HCT116 (cell line): ENCODE results near the gene EIPR1.

Source experiments
- EZH2phosphoT487 ChIP-seq: fragments of 200-600 bp; IDR thresholded peaks from 2 replicates; pipeline ENCODE4 v1.6.1; 2018; ENCODE audit warnings: antibody characterized with exemption, borderline replicate concordance
- POLR2A ChIP-seq: IDR thresholded peaks from 2 replicates; pipeline ENCODE4 v1.7.0; 2011; ENCODE audit warnings: borderline replicate concordance; ENCODE audit not compliant: insufficient read depth, insufficient read length; ENCODE audit errors: extremely low read depth
- TF ChIP-seq, protein P1 (sequence below): IDR thresholded peaks from 2 replicates; pipeline ENCODE4 v1.6.1; 2012
- TF ChIP-seq, protein P2 (sequence below), 3 experiments: fragments of 200-600 bp in 1 of 3; sonication (generic) in 1 of 3; IDR thresholded peaks in 2 of 3; conservative IDR thresholded peaks in 1 of 3; 2 replicates each; pipeline ENCODE4 v1.5.1; 2012 to 2017; ENCODE audit warnings: low read depth in 2 of 3, low read length in 2 of 3, antibody characterized with exemption in 1 of 3, borderline replicate concordance in 1 of 3, control low read depth in 1 of 3, mild to moderate bottlenecking in 1 of 3, mixed read lengths in 1 of 3, mixed run types in 1 of 3, moderate library complexity in 1 of 3; ENCODE audit not compliant: insufficient read depth in 1 of 3

DNA sequence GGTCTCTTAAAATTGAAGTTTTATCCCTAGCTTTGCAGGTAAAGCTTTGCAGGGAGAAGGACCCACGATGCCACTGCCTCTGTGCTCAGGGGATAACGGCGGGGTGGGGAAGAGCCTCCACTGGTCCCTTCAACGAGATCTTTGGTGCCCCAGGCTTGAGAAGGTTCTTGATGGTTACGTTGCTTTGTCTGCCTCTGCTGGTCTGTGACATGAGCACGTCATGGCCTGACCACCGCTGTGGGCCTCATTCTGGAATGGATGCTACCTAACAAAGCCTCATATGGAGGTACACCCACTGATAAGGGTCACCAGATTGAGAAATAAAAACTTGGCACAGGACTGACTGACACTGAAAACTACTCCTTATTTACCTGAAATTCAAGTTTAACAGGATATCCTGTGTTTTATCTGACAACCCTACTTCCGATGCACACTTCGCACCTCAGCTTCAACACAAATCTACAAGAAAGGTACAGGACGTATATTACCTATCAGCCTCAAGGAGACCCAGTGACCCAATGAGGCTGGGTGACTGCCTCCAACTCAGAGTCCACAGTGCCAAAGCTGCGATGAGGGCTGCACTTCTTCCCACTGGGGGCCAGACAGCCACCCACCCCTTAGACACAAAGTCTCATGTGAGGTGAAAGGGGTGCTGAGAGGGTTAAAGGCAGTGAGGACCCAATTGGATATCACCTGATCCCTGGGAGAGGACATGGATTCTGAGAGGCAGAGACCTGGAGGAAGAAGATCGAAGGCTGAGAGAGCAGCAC, 64.9 kb downstream of the EIPR1 start:
- TF ChIP-seq EZH2phosphoT487 (no peak), POLR2A (no peak)
- TF ChIP-seq, protein P1, sequence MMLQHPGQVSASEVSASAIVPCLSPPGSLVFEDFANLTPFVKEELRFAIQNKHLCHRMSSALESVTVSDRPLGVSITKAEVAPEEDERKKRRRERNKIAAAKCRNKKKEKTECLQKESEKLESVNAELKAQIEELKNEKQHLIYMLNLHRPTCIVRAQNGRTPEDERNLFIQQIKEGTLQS: no peak
- TF ChIP-seq, protein P2, sequence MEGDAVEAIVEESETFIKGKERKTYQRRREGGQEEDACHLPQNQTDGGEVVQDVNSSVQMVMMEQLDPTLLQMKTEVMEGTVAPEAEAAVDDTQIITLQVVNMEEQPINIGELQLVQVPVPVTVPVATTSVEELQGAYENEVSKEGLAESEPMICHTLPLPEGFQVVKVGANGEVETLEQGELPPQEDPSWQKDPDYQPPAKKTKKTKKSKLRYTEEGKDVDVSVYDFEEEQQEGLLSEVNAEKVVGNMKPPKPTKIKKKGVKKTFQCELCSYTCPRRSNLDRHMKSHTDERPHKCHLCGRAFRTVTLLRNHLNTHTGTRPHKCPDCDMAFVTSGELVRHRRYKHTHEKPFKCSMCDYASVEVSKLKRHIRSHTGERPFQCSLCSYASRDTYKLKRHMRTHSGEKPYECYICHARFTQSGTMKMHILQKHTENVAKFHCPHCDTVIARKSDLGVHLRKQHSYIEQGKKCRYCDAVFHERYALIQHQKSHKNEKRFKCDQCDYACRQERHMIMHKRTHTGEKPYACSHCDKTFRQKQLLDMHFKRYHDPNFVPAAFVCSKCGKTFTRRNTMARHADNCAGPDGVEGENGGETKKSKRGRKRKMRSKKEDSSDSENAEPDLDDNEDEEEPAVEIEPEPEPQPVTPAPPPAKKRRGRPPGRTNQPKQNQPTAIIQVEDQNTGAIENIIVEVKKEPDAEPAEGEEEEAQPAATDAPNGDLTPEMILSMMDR (IDR thresholded peaks at IDR 0.05 in 2 of 3, conservative IDR thresholded peaks at IDR 0.05 in 1 of 3; ENCODE audit: borderline replicate concordance in 1 of 3, insufficient read depth in 1 of 3, low read depth in 2 of 3, low read length in 2 of 3): no peak
